H9 (cell line): ENCODE measurements around the gene RNF5. TPM values are rescaled to one million over a fixed set of nuclear protein-coding genes. Genes with fewer than 3 reads are reported as not detected.

ENCODE experiments used
- DNase-seq: peaks from one replicate; pipeline ENCODE4 v3.0.0-alpha.2; 2017
- H2AFZ ChIP-seq: one replicate; pipeline ENCODE4 v1.6.1; 2013; ENCODE audit warnings: mild to moderate bottlenecking, low read length, control low read depth, moderate library complexity
- H2AK5ac ChIP-seq: 2 replicates; pipeline ENCODE4 v1.6.1; 2013; ENCODE audit warnings: low read length, control low read depth, mixed read lengths; ENCODE audit not compliant: insufficient read length
- H2BK120ac ChIP-seq: one replicate; pipeline ENCODE4 v1.6.1; 2013; ENCODE audit warnings: low read depth, mild to moderate bottlenecking, low read length, control low read depth, inconsistent platforms; ENCODE audit not compliant: poor library complexity, severe bottlenecking
- H2BK12ac ChIP-seq: 2 replicates; pipeline ENCODE4 v1.6.1; 2013; ENCODE audit warnings: low read length, control low read depth, mixed read lengths, low read depth; ENCODE audit not compliant: insufficient read length
- H2BK15ac ChIP-seq: 2 replicates; pipeline ENCODE4 v1.6.1; 2013; ENCODE audit warnings: low read depth, low read length, control low read depth
- H2BK20ac ChIP-seq: one replicate; pipeline ENCODE4 v1.6.1; 2013; ENCODE audit warnings: low read depth, mild to moderate bottlenecking, low read length, control low read depth, inconsistent platforms; ENCODE audit not compliant: poor library complexity, severe bottlenecking
- H2BK5ac ChIP-seq: 2 replicates; pipeline ENCODE4 v1.6.1; 2013; ENCODE audit warnings: low read length, control low read depth, mixed read lengths; ENCODE audit not compliant: insufficient read length
- H3K14ac ChIP-seq: 2 replicates; pipeline ENCODE4 v1.6.1; 2013; ENCODE audit warnings: low read length, control low read depth; ENCODE audit not compliant: insufficient read depth
- H3K18ac ChIP-seq: 2 replicates; pipeline ENCODE4 v1.6.1; 2013; ENCODE audit warnings: low read depth, mild to moderate bottlenecking, mixed read lengths, low read length, control low read depth; ENCODE audit not compliant: insufficient read length
- H3K23ac ChIP-seq: 2 replicates; pipeline ENCODE4 v1.6.1; 2013; ENCODE audit warnings: low read length, control low read depth, mixed read lengths, low read depth; ENCODE audit not compliant: insufficient read length
- H3K23me2 ChIP-seq: 2 replicates; pipeline ENCODE4 v1.6.1; 2013; ENCODE audit warnings: low read depth, mild to moderate bottlenecking, mixed read lengths, low read length, control low read depth; ENCODE audit not compliant: insufficient read length, poor library complexity, severe bottlenecking
- H3K27ac ChIP-seq: 2 replicates; pipeline ENCODE4 v1.5.1; 2013; ENCODE audit warnings: low read length, control low read depth, mixed read lengths, low read depth; ENCODE audit not compliant: insufficient read length
- H3K27me3 ChIP-seq: 2 replicates; pipeline ENCODE4 v1.6.1; 2013; ENCODE audit warnings: low read length, control low read depth, inconsistent platforms; ENCODE audit not compliant: insufficient read depth
- H3K4ac ChIP-seq: 2 replicates; pipeline ENCODE4 v1.6.1; 2013; ENCODE audit warnings: low read depth, mild to moderate bottlenecking, control low read depth, inconsistent platforms, low read length, moderate library complexity
- H3K4me1 ChIP-seq: 2 replicates; pipeline ENCODE4 v1.6.1; 2013; ENCODE audit warnings: low read length, control low read depth, inconsistent platforms; ENCODE audit not compliant: insufficient read depth
- H3K4me2 ChIP-seq: 2 replicates; pipeline ENCODE4 v1.6.1; 2013; ENCODE audit warnings: low read length, control low read depth, mixed read lengths; ENCODE audit not compliant: insufficient read length, insufficient read depth
- H3K56ac ChIP-seq: 2 replicates; pipeline ENCODE4 v1.6.1; 2013; ENCODE audit warnings: low read depth, mild to moderate bottlenecking, mixed read lengths, low read length, control low read depth; ENCODE audit not compliant: insufficient read length
- H3K79me1 ChIP-seq: 2 replicates; pipeline ENCODE4 v1.6.1; 2013; ENCODE audit warnings: low read depth, mild to moderate bottlenecking, moderate library complexity, low read length, control low read depth, inconsistent platforms; ENCODE audit not compliant: insufficient read depth, poor library complexity, severe bottlenecking
- H3K79me2 ChIP-seq: 2 replicates; pipeline ENCODE4 v1.6.1; 2013; ENCODE audit warnings: low read length, control low read depth, inconsistent platforms; ENCODE audit not compliant: insufficient read depth
- H3K9ac ChIP-seq: 2 replicates; pipeline ENCODE4 v1.6.1; 2013; ENCODE audit warnings: low read length, control low read depth, mixed read lengths; ENCODE audit not compliant: insufficient read length; ENCODE audit errors: extremely low read depth
- H3K9me3 ChIP-seq: one replicate; pipeline ENCODE4 v1.6.1; 2013; ENCODE audit warnings: low read depth, low read length, inconsistent platforms; ENCODE audit not compliant: control insufficient read depth
- H3T11ph ChIP-seq: one replicate; pipeline ENCODE4 v1.6.1; 2013; ENCODE audit warnings: mild to moderate bottlenecking, low read length, control low read depth, inconsistent platforms
- H4K20me1 ChIP-seq: one replicate; pipeline ENCODE4 v1.6.1; 2013; ENCODE audit not compliant: control insufficient read depth, insufficient read length, insufficient read depth
- H4K5ac ChIP-seq: 2 replicates; pipeline ENCODE4 v1.6.1; 2013; ENCODE audit warnings: low read depth, mild to moderate bottlenecking, mixed read lengths, low read length, control low read depth; ENCODE audit not compliant: insufficient read length
- H4K8ac ChIP-seq: replicated peaks from 2 replicates; pipeline ENCODE4 v1.6.1; 2013; ENCODE audit warnings: low read length, control low read depth, mixed read lengths, low read depth; ENCODE audit not compliant: insufficient read length
- H4K91ac ChIP-seq: 2 replicates; pipeline ENCODE4 v1.6.1; 2013; ENCODE audit warnings: low read depth, mild to moderate bottlenecking, moderate library complexity, mixed read lengths, low read length, control low read depth; ENCODE audit not compliant: insufficient read length
- H3K27ac Mint-ChIP-seq, 3 experiments: 2 replicates in 2 of 3; 3 replicates in 1 of 3; pipeline ENCODE4 v1.8.0; 2020 to 2021; ENCODE audit warnings: mixed read lengths in 3 of 3, mild to moderate bottlenecking in 1 of 3, moderate library complexity in 1 of 3
- H3K27me3 Mint-ChIP-seq: 2 replicates; pipeline ENCODE4 v1.8.0; 2021; ENCODE audit warnings: low read depth, mild to moderate bottlenecking, moderate library complexity, mixed read lengths
- H3K36me3 Mint-ChIP-seq, 3 experiments: 2 replicates in 2 of 3; 3 replicates in 1 of 3; pipeline ENCODE4 v1.8.0; 2020 to 2021; ENCODE audit warnings: low read depth in 3 of 3, mixed read lengths in 3 of 3; ENCODE audit not compliant: insufficient read depth in 1 of 3
- H3K4me1 Mint-ChIP-seq, 2 experiments: 2 replicates each; pipeline ENCODE4 v1.8.0; 2020; ENCODE audit warnings: mixed read lengths in 2 of 2
- H3K4me3 Mint-ChIP-seq, 2 experiments: 2 replicates in 1 of 2; 3 replicates in 1 of 2; pipeline ENCODE4 v1.8.0; 2020 to 2021; ENCODE audit warnings: mild to moderate bottlenecking in 2 of 2, mixed read lengths in 2 of 2, moderate library complexity in 1 of 2
- H3K9me3 Mint-ChIP-seq, 2 experiments: 2 replicates in 1 of 2; 3 replicates in 1 of 2; pipeline ENCODE4 v1.8.0; 2020; ENCODE audit warnings: mild to moderate bottlenecking in 2 of 2, mixed read lengths in 2 of 2, moderate library complexity in 1 of 2
- CTCF ChIP-seq: fragments of 200-600 bp; sonication (generic); conservative IDR thresholded peaks from 3 replicates; pipeline ENCODE4 v1.8.0; 2021; ENCODE audit warnings: antibody characterized with exemption, mild to moderate bottlenecking
- WGBS: extraction: QIAGEN DNeasy Blood & Tissue Kit; methylation state at CpG from one replicate; pipeline ENCODE4 v1.1.7; 2013; ENCODE audit warnings: missing lambda C conversion rate, low lambda C conversion rate, mixed read lengths; ENCODE audit not compliant: insufficient read length; ENCODE audit errors: extremely low coverage; 5-methylcytosine and 5-hydroxymethylcytosine counted together
- total RNA-seq: library from RNA; stranded (reverse); gene quantifications from 2 replicates; pipeline ENCODE4 v1.2.1, GENCODE V29; 2021

Gene RNF5
- total RNA-seq, 1 experiment from 2014 or later: 116 TPM

GRCh38 chr6:32189069-32189741 lies 11.0 kb downstream of the RNF5 start:
- no peaks in the 10 kb centered on the region for H3K9me3 ChIP-seq
- peaks cover 46 to 58% of the 10 kb centered on the region in 2 experiments for H3K4me1 Mint-ChIP-seq
- H2BK5ac ChIP-seq: no peak overlapping the region
- DNase-seq: peak; percentile 24
- peaks cover 7% of the 10 kb centered on the region for H3K23me2 ChIP-seq
- no peak for TF ChIP-seq CTCF
- no peak overlapping the region for H4K8ac ChIP-seq
- peak overlapping the region; percentile 94 to 98 (median 97) for H3K27ac Mint-ChIP-seq
- H2BK12ac ChIP-seq: no peak overlapping the region
- no peaks in the 10 kb centered on the region for H3K79me1 ChIP-seq
- WGBS: no CpG with 5 or more reads among the region's 10 CpGs
- no peaks in the 10 kb centered on the region for H3K27me3 Mint-ChIP-seq
- no peak overlapping the region for H4K91ac ChIP-seq
- H3K23ac ChIP-seq: no peak overlapping the region
- H3K36me3 Mint-ChIP-seq: peaks cover 12 to 36% (median 34%) of the 10 kb centered on the region in 3 experiments; a peak in 6 of 7 replicates
- no peaks in the 10 kb centered on the region for H3K79me2 ChIP-seq
- H2BK120ac ChIP-seq: no peak overlapping the region
- no peak overlapping the region for H2BK15ac ChIP-seq
- peaks cover 7% of the 10 kb centered on the region for H3K4me1 ChIP-seq
- H3K4me2 ChIP-seq: peak overlapping the region; percentile 72
- H3K14ac ChIP-seq: no peak overlapping the region; the same call in 1 of the 2 replicates
- no peaks in the 10 kb centered on the region for H4K20me1 ChIP-seq
- no peak overlapping the region for H2AK5ac ChIP-seq
- H2AFZ ChIP-seq: no peak overlapping the region
- no peak overlapping the region for H3K4ac ChIP-seq
- H3K9ac ChIP-seq: peak overlapping the region; percentile 56
- H3K18ac ChIP-seq: no peak overlapping the region
- no peak overlapping the region for H4K5ac ChIP-seq
- H3K56ac ChIP-seq: no peak overlapping the region
- H3K4me3 Mint-ChIP-seq: peak overlapping the region; percentile 76 to 90
- H3K27me3 ChIP-seq: no peaks in the 10 kb centered on the region
- no peak overlapping the region for H2BK20ac ChIP-seq
- H3K27ac ChIP-seq: no peak overlapping the region
- H3K9me3 Mint-ChIP-seq: no peaks in the 10 kb centered on the region; a peak in 1 of 5 replicates
- no peak overlapping the region for H3T11ph ChIP-seq
